K562 (cell line): Measurements from ENCODE around the gene AKT2. TPM values are rescaled to one million over a fixed set of nuclear protein-coding genes. Genes with fewer than 3 reads are reported as not detected.

Source experiments
- ARID1B ChIP-seq: fragments of 450-650 bp; IDR thresholded peaks from 2 replicates; pipeline ENCODE4 v1.6.1; 2016; ENCODE audit warnings: antibody characterized with exemption, mild to moderate bottlenecking, inconsistent platforms
- CTBP1 ChIP-seq: fragments of 450-650 bp; IDR thresholded peaks from 2 replicates; pipeline ENCODE4 v1.6.1; 2016; ENCODE audit warnings: borderline replicate concordance
- E2F1 ChIP-seq: sonication (generic); formaldehyde crosslinking; IDR thresholded peaks from 2 replicates; pipeline ENCODE4 v1.8.1; 2023; ENCODE audit warnings: mild to moderate bottlenecking, missing genetic modification reagents, moderate library complexity
- ETV6 ChIP-seq, 3 experiments: fragments of 150-350 bp in 1 of 3; sonication (generic) in 1 of 3; formaldehyde crosslinking in 1 of 3; IDR thresholded peaks; 2 replicates each; pipeline versions ENCODE4 v1.6.1 to v1.8.0; 2014 to 2022; ENCODE audit warnings: borderline replicate concordance in 2 of 3, low read depth in 2 of 3, antibody characterized with exemption in 1 of 3, low read length in 1 of 3, mild to moderate bottlenecking in 1 of 3, missing genetic modification reagents in 1 of 3
- FOS ChIP-seq: IDR thresholded peaks from 3 replicates; pipeline ENCODE4 v1.6.1; 2011; ENCODE audit not compliant: insufficient read length; ENCODE audit errors: extremely low read depth
- FOXA1 ChIP-seq: fragments of 450-650 bp; IDR thresholded peaks from 2 replicates; pipeline ENCODE4 v1.6.1; 2016; ENCODE audit warnings: mild to moderate bottlenecking, borderline replicate concordance
- HDAC3 ChIP-seq: fragments of 450-650 bp; IDR thresholded peaks from 2 replicates; pipeline ENCODE4 v1.6.1; 2018; ENCODE audit warnings: borderline replicate concordance, mild to moderate bottlenecking, moderate library complexity; ENCODE audit not compliant: partially characterized antibody
- HIVEP1 ChIP-seq: fragments of 250-450 bp; sonication (Bioruptor Pico); IDR thresholded peaks from 2 replicates; pipeline ENCODE4 v1.4.0; 2020; ENCODE audit warnings: mild to moderate bottlenecking
- KLF6 ChIP-seq: fragments of 250-450 bp; sonication (Bioruptor Pico); IDR thresholded peaks from 2 replicates; pipeline ENCODE4 v1.4.0; 2020; ENCODE audit warnings: mild to moderate bottlenecking, moderate library complexity, borderline replicate concordance
- MBD1 ChIP-seq: fragments of 250-450 bp; sonication (Bioruptor Pico); IDR thresholded peaks from 2 replicates; pipeline ENCODE4 v1.8.0; 2022; ENCODE audit warnings: inconsistent platforms
- NCOA6 ChIP-seq: fragments of 450-650 bp; IDR thresholded peaks from 2 replicates; pipeline ENCODE4 v1.6.1; 2017; ENCODE audit warnings: mild to moderate bottlenecking
- NCOR1 ChIP-seq: fragments of 450-650 bp; IDR thresholded peaks from 2 replicates; pipeline ENCODE4 v1.6.1; 2016; ENCODE audit warnings: mild to moderate bottlenecking, moderate library complexity
- NFIC ChIP-seq: fragments of 450-650 bp; IDR thresholded peaks from 2 replicates; pipeline ENCODE4 v1.6.1; 2017; ENCODE audit warnings: mild to moderate bottlenecking, inconsistent platforms
- RAD21 ChIP-seq, 2 experiments: fragments of 250-450 bp in 1 of 2; fragments of 450-650 bp in 1 of 2; sonication (Bioruptor Pico) in 1 of 2; formaldehyde crosslinking in 1 of 2; IDR thresholded peaks in 1 of 2; conservative IDR thresholded peaks in 1 of 2; 2 replicates each; pipeline versions ENCODE4 v1.4.0 to v1.8.0; 2020 to 2022; ENCODE audit warnings: mild to moderate bottlenecking in 2 of 2, moderate library complexity in 1 of 2
- RFX5 ChIP-seq: IDR thresholded peaks from 2 replicates; pipeline ENCODE4 v1.6.1; 2011; ENCODE audit warnings: low read depth, mild to moderate bottlenecking, improper control_type of control experiment, low read length
- RFX7 ChIP-seq: fragments of 250-450 bp; sonication (Bioruptor Pico); IDR thresholded peaks from 2 replicates; pipeline ENCODE4 v1.5.1; 2021; ENCODE audit warnings: mild to moderate bottlenecking
- RUNX1 ChIP-seq: sonication (generic); IDR thresholded peaks from 2 replicates; pipeline ENCODE4 v1.6.1; 2016; ENCODE audit warnings: antibody characterized with exemption, low read depth
- SMARCB1 ChIP-seq: IDR thresholded peaks from 2 replicates; pipeline ENCODE4 v1.6.1; 2011; ENCODE audit warnings: improper control_type of control experiment, low read depth; ENCODE audit not compliant: insufficient read length
- USF2 ChIP-seq: sonication (generic); formaldehyde crosslinking; IDR thresholded peaks from 2 replicates; pipeline ENCODE4 v1.5.0; 2020; ENCODE audit warnings: missing genetic modification reagents
- ZBTB2 ChIP-seq: fragments of 450-650 bp; IDR thresholded peaks from 2 replicates; pipeline ENCODE4 v1.6.1; 2016; ENCODE audit warnings: antibody characterized with exemption
- ZNF395 ChIP-seq: fragments of 200-800 bp; sonication (Bioruptor generic); IDR thresholded peaks from 2 replicates; pipeline ENCODE4 v1.6.1; 2017; ENCODE audit warnings: missing genetic modification characterization, missing compliant biosample characterization
- polyA plus RNA-seq, 8 experiments: library from polyadenylated mRNA; depleted of rRNA in 4 of 8; stranded (reverse) in 5 of 8; unstranded in 3 of 8; fragments of >200 nt; fragmentation: Nextera tagmentation in 2 of 8; fragmentation: Illumina TruSeq in 1 of 8; extraction: Ambion mirVana in 2 of 8; extraction: Trizol in 1 of 8; gene quantifications; 2 replicates each; pipeline versions ENCODE4 v1.2.1 to v1.2.3, GENCODE V29; 2011 to 2014; ENCODE audit warnings: inconsistent platforms in 1 of 8, missing spikeins in 1 of 8
- total RNA-seq, 7 experiments: library from RNA; depleted of rRNA in 6 of 7; stranded (reverse); fragments of >200 nt in 6 of 7; fragmentation: Illumina TruSeq in 2 of 7; extraction: Trizol in 2 of 7; gene quantifications; 2 replicates each; pipeline versions ENCODE4 v1.2.1 to v1.2.3, GENCODE V29; 2011 to 2021; ENCODE audit warnings: low replicate concordance in 1 of 7

Gene AKT2
- total and polyA plus RNA-seq, 9 of the 15 experiments (the other 6 are each of a cell fraction or from before 2014, with no cell fraction given), result 1.1 to 132 (median 67.7) TPM

- TF ChIP-seq RAD21 (CRISPR knock-in tag; conservative IDR thresholded peaks at IDR 0.05 in 1 of 2, IDR thresholded peaks at IDR 0.05 in 1 of 2), result peak in 1 of 2 experiments; percentile 58; a peak in 2 of 4 replicates
- TF ChIP-seq ZNF395 (CRISPR knock-in tag), result no peak
- peak; percentile 34; the same call in 1 of the 2 replicates for TF ChIP-seq CTBP1
- no peak for TF ChIP-seq HIVEP1
- TF ChIP-seq MBD1, result peak; percentile 67; the same call in 1 of the 2 replicates
- no peak for TF ChIP-seq USF2 (CRISPR knock-in tag)
- no peak for TF ChIP-seq ETV6 (IDR thresholded peaks at IDR 0.05; ENCODE audit: borderline replicate concordance in 1 of 2, low read depth in 2 of 2, low read length in 1 of 2)
- no peak for TF ChIP-seq ETV6 (CRISPR knock-in tag; IDR thresholded peaks at IDR 0.05; ENCODE audit: borderline replicate concordance)
- TF ChIP-seq NCOA6, result no peak; the same call in none of the 2 replicates
- no peak for TF ChIP-seq ZBTB2
- TF ChIP-seq NCOR1, result no peak
- no peak for TF ChIP-seq HDAC3
- TF ChIP-seq FOS, result no peak
- TF ChIP-seq E2F1 (CRISPR knock-in tag), result no peak
- TF ChIP-seq SMARCB1, result no peak
- no peak for TF ChIP-seq RUNX1
- no peak for TF ChIP-seq KLF6 (CRISPR knock-in tag)
- no peak for TF ChIP-seq RFX5
- TF ChIP-seq NFIC, result peak; percentile 36; the same call in 1 of the 2 replicates
- no peak for TF ChIP-seq RFX7 (CRISPR knock-in tag)
- no peak for TF ChIP-seq ARID1B
- no peak for TF ChIP-seq FOXA1
These were observed 67.9 kb downstream of the AKT2 start (continued) for GRCh38 chr19:40217027-40217810.
